Caco-2 (cell line): ENCODE data around the gene PCED1B. TPM values are rescaled to one million over a fixed set of nuclear protein-coding genes. Genes with fewer than 3 reads are reported as not detected.

Experiments used
- BruUV-seq: library from RNA; stranded (reverse); fragments of 400-500 nt; replicated peaks from 2 replicates; lab custom pipeline; 2021; lab: Mats Ljungman, UMichigan
- CTCF ChIA-PET: fragments of 300-600 bp; sonication (Branson Sonifier 250); formaldehyde crosslinking; loops from one replicate; lab custom pipeline; 2022; ENCODE audit warnings: antibody characterized with exemption; lab: Charles Lee
- POLR2A ChIA-PET: fragments of 300-600 bp; sonication (Branson Sonifier 250); formaldehyde crosslinking; loops from one replicate; lab custom pipeline; 2022; ENCODE audit warnings: antibody characterized with exemption; lab: Charles Lee
- DNase-seq, 2 experiments: peaks; one replicate each; pipeline versions ENCODE4 v3.0.0 to v3.0.0-alpha.2; 2020 to 2022
- H3K27me3 ChIP-seq: replicated peaks from 2 replicates; pipeline ENCODE4 v1.6.0; 2011; ENCODE audit warnings: low read length; ENCODE audit not compliant: control insufficient read depth, insufficient read depth
- H3K36me3 ChIP-seq: 2 replicates; pipeline ENCODE4 v1.5.1; 2011; ENCODE audit warnings: low read length; ENCODE audit not compliant: control insufficient read depth, insufficient read depth
- H3K4me1 ChIP-seq: fragments of 250-450 bp; sonication (Bioruptor Pico); 2 replicates; pipeline ENCODE4 v1.5.1; 2020; ENCODE audit warnings: mild to moderate bottlenecking
- H3K4me3 ChIP-seq: 2 replicates; pipeline ENCODE4 v1.5.1; 2011; ENCODE audit warnings: low read depth, mild to moderate bottlenecking, control low read depth, low read length
- H3K9me3 ChIP-seq: fragments of 250-450 bp; sonication (Bioruptor Pico); 2 replicates; pipeline ENCODE4 v1.5.1; 2020; ENCODE audit warnings: mild to moderate bottlenecking, moderate library complexity
- H3K27ac Mint-ChIP-seq: one replicate; pipeline ENCODE4 v1.8.0; 2022; ENCODE audit warnings: mixed read lengths; ENCODE audit not compliant: unreplicated experiment
- H3K27me3 Mint-ChIP-seq: one replicate; pipeline ENCODE4 v1.8.0; 2022; ENCODE audit warnings: mixed read lengths; ENCODE audit not compliant: insufficient read depth, unreplicated experiment
- H3K36me3 Mint-ChIP-seq: one replicate; pipeline ENCODE4 v1.8.0; 2022; ENCODE audit warnings: mild to moderate bottlenecking, mixed read lengths; ENCODE audit not compliant: insufficient read depth, unreplicated experiment
- H3K4me1 Mint-ChIP-seq: one replicate; pipeline ENCODE4 v1.8.0; 2022; ENCODE audit warnings: low read depth, mixed read lengths; ENCODE audit not compliant: unreplicated experiment
- H3K4me3 Mint-ChIP-seq: one replicate; pipeline ENCODE4 v1.8.0; 2022; ENCODE audit warnings: mild to moderate bottlenecking, moderate library complexity, mixed read lengths; ENCODE audit not compliant: unreplicated experiment
- H3K9me3 Mint-ChIP-seq: one replicate; pipeline ENCODE4 v1.8.0; 2022; ENCODE audit warnings: mixed read lengths; ENCODE audit not compliant: unreplicated experiment
- CTCF ChIP-seq, 2 experiments: fragments of 200-600 bp in 1 of 2; IDR thresholded peaks; 1 replicate in 1 of 2; 2 replicates in 1 of 2; pipeline versions ENCODE4 v1.5.1 to v1.8.0; 2011 to 2022; ENCODE audit warnings: antibody characterized with exemption in 1 of 2, control low read depth in 1 of 2, inconsistent platforms in 1 of 2, low read depth in 1 of 2, low read length in 1 of 2, mild to moderate bottlenecking in 1 of 2, moderate library complexity in 1 of 2; ENCODE audit not compliant: insufficient read depth in 1 of 2, severe bottlenecking in 1 of 2, unreplicated experiment in 1 of 2
- intact Hi-C: fragments of 100-400 bp; cut with micrococcal nuclease; formaldehyde crosslinking; loops from one replicate; pipeline ENCODE4 v1.10.0; 2022; ENCODE audit not compliant: unreplicated experiment
- total RNA-seq: library from RNA; stranded (reverse); gene quantifications from 2 replicates; pipeline ENCODE4 v1.2.3, GENCODE V29; 2022

Gene PCED1B
- total RNA-seq, 1 experiment from 2014 or later = 7.0 TPM

GRCh38 chr12:47084172-47084571, 4.8 kb downstream of the PCED1B start:
- H3K27me3 Mint-ChIP-seq = peaks cover 2% of the 10 kb centered on the region
- POLR2A ChIA-PET = no interaction called here
- H3K36me3 Mint-ChIP-seq = no peaks in the 10 kb centered on the region
- no peak overlapping the region for H3K27ac Mint-ChIP-seq
- H3K9me3 Mint-ChIP-seq = no peaks in the 10 kb centered on the region
- intact Hi-C loops = no loop called here
- no peak for TF ChIP-seq CTCF (IDR thresholded peaks at IDR 0.05; ENCODE audit: insufficient read depth in 1 of 2, low read depth in 1 of 2, low read length in 1 of 2, severe bottlenecking in 1 of 2, unreplicated experiment in 1 of 2)
- Histone ChIP-seq H3K4me1 (peaks cover 12% of the 10 kb centered on the region; the same call in 1 of the 2 replicates), H3K36me3 (no peaks in the 10 kb centered on the region), H3K9me3 (no peaks in the 10 kb centered on the region), H3K27me3 (no peaks in the 10 kb centered on the region), H3K4me3 (no peak overlapping the region)
- H3K4me3 Mint-ChIP-seq = no peak overlapping the region
- CTCF ChIA-PET = no interaction called here
- H3K4me1 Mint-ChIP-seq = peaks cover 32% of the 10 kb centered on the region
- BruUV-seq = no TSS peak
- DNase-seq = no peak

GRCh38 chr12:47085815-47086252, 6.4 kb downstream of the PCED1B start:
- BruUV-seq = no TSS peak
- no peaks in the 10 kb centered on the region for H3K9me3 Mint-ChIP-seq
- intact Hi-C loops = loop anchor here (5.0 kb wide), 1 partner anchor 46 kb away; no protein-coding TSS in a partner anchor
- H3K36me3 Mint-ChIP-seq = no peaks in the 10 kb centered on the region
- H3K4me3 Mint-ChIP-seq = no peak overlapping the region
- CTCF ChIA-PET = no interaction called here
- Histone ChIP-seq H3K4me3 (no peak overlapping the region), H3K27me3 (no peaks in the 10 kb centered on the region), H3K4me1 (peaks cover 12% of the 10 kb centered on the region; the same call in 1 of the 2 replicates), H3K36me3 (no peaks in the 10 kb centered on the region), H3K9me3 (no peaks in the 10 kb centered on the region)
- POLR2A ChIA-PET = no interaction called here
- TF ChIP-seq CTCF (IDR thresholded peaks at IDR 0.05; ENCODE audit: insufficient read depth in 1 of 2, low read depth in 1 of 2, low read length in 1 of 2, severe bottlenecking in 1 of 2, unreplicated experiment in 1 of 2) = no peak
- no peak for DNase-seq
- no peak overlapping the region for H3K27ac Mint-ChIP-seq
- no peaks in the 10 kb centered on the region for H3K27me3 Mint-ChIP-seq
- peaks cover 22% of the 10 kb centered on the region for H3K4me1 Mint-ChIP-seq

- Mint-ChIP-seq H3K4me1 (peaks cover 13% of the 10 kb centered on the region), H3K4me3 (no peak overlapping the region), H3K27ac (no peak overlapping the region), H3K9me3 (no peaks in the 10 kb centered on the region), H3K36me3 (no peaks in the 10 kb centered on the region), H3K27me3 (peaks cover under 1% of the 10 kb centered on the region)
- Histone ChIP-seq H3K4me1 (peaks cover 12% of the 10 kb centered on the region; the same call in 1 of the 2 replicates), H3K27me3 (no peaks in the 10 kb centered on the region), H3K4me3 (no peak overlapping the region), H3K36me3 (no peaks in the 10 kb centered on the region), H3K9me3 (no peaks in the 10 kb centered on the region)
- CTCF ChIA-PET = no interaction called here
- intact Hi-C loops = loop anchor here (5.0 kb wide), 1 partner anchor 45 kb away; no protein-coding TSS in a partner anchor
- no peak for TF ChIP-seq CTCF (IDR thresholded peaks at IDR 0.05; ENCODE audit: insufficient read depth in 1 of 2, low read depth in 1 of 2, low read length in 1 of 2, severe bottlenecking in 1 of 2, unreplicated experiment in 1 of 2)
- BruUV-seq = no TSS peak
- no peak for DNase-seq
- POLR2A ChIA-PET = no interaction called here
Observed at GRCh38 chr12:47087088-47087688, 7.8 kb downstream of the PCED1B start.
